Stimulated activated CD4-positive, alpha-beta T cell treated with anti-CD3 and anti-CD28 coated beads, Interleukin-12 subunit alpha, Interleukin-12 subunit beta, amount 100 ng/mL, for 24 hours (primary cell): Measurements from ENCODE around the gene DEPDC5.
A peak's percentile ranks its signal among the peaks of the same experiment; 100 is the strongest.
"Not testable (repeated sequence)": the region's sequence is repeated elsewhere in the genome, so short reads cannot be mapped to it uniquely, and the experiment has no call there.

Experiments used
- DNase-seq, 2 experiments: peaks; one replicate each; pipeline ENCODE4 v3.0.0-alpha.2; 2020; ENCODE audit warnings: low read depth in 2 of 2

Gene DEPDC5

GRCh38 chr22:31815383-31815814 lies 61.6 kb downstream of the DEPDC5 start:
- DNase-seq: not testable (repeated sequence)

DNA sequence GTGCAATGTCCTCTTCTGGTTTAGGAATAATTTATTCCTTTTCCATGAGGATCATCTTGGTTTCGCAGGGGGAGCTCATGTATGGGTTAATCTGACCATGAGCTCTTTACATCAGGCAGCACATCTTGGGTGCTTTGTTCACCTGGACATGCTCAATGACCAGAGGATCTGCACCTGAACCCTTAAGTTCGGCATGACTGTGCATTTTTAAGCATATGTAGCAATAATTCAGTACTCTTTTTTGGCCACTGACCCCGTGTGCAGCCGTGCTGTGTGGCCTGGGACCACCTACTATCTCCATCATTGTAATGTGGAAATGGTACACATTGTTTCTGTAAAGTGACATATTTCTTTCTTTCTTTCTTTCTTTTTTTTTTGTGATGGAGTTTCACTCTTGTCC lies 62.9 kb downstream of the DEPDC5 start:
- no peak for DNase-seq

GRCh38 chr22:31818481-31819392 lies 64.9 kb downstream of the DEPDC5 start:
- DNase-seq: peak; percentile 4 to 22

GRCh38 chr22:31820655-31821054 lies 66.8 kb downstream of the DEPDC5 start:
- no peak for DNase-seq

- no peak for DNase-seq
These were observed 67.8 kb downstream of the DEPDC5 start for GRCh38 chr22:31821572-31821971.

- DNase-seq: no peak
These were observed 68.7 kb downstream of the DEPDC5 start for GRCh38 chr22:31822523-31822922.

- no peak for DNase-seq
These were observed 71.7 kb downstream of the DEPDC5 start for GRCh38 chr22:31825513-31825912.

GRCh38 chr22:31826443-31826842 lies 72.6 kb downstream of the DEPDC5 start:
- no peak for DNase-seq

- no peak for DNase-seq
These were observed 74.9 kb downstream of the DEPDC5 start for GRCh38 chr22:31828739-31829138.

DNA sequence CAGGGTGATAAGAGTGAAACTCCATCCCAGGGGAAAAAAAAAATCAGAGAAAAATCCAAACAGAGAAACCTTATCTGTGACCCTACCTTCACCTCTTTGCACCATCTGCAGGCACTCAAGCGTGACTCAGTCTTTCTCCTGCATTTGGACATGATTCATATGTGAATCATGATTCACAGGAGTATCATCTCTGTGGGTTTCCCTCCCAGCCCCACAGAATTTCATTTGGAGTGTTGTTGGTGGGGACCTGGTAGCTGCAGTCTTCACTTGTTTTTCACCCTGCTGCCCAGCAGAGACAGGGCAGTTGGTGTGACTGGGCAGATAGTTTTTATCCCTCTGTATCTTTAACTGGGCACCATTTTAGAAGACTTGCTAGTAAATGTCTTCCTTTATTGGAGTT lies 75.7 kb downstream of the DEPDC5 start:
- DNase-seq: peak; percentile 23 to 49

DNA sequence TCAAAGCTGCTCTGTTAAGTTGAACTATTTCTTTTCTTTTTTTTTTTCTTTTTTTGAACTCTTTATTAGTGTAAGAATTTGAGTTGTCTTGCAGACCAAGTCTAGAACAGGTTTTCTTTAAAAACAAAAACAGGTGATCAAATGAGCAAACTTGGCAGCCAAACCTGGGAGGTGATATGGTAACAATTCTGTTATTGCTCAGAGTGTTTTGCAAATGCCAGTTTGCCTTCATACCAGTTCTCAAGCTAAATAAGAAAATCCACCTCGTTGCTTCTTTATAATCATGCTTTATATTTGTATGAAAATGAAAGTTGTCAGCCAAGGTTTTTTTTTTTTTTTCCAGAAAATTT lies 76.9 kb downstream of the DEPDC5 start:
- DNase-seq: no peak

- DNase-seq: no peak
These were observed 80.1 kb downstream of the DEPDC5 start for GRCh38 chr22:31833930-31834329.

DNA sequence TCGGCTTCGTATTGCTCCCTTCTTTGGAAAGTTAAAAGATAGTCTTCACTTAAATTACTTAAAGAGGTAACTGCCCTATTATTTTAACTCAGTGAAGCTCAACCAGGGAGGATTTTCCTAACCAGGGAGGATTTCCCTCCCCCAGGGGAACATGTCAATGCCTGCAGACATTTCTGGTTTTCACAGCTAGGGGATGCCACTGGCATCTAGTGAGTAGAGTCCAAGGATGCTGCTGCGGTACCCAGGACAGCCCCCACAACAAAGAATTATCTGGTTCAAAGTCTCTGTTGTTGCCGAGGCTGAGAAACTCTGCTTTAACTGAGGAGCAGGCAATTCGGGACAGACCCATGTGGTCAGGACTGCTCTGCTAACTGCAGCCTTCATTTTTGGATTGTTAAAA lies 82.2 kb downstream of the DEPDC5 start:
- DNase-seq: no peak

DNA sequence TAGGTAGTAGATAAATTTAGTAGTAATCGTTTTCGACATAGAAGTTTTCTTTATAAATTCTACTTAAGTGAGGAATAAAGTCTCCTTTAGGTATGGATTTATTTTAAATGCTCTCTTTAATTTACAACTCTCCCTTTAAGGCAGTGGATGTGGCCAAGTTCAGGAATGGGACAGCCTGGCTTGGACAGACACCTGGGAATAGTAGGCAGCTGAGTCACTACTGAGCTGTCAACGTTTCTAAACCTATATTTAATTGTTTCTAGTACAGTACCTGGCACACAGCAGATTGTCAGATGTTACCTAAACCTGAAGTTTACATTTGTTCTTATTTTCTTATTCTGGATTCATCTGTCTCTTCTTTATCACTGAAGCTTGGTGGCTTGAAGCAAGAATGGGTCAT lies 85.1 kb downstream of the DEPDC5 start:
- no peak for DNase-seq

DNA sequence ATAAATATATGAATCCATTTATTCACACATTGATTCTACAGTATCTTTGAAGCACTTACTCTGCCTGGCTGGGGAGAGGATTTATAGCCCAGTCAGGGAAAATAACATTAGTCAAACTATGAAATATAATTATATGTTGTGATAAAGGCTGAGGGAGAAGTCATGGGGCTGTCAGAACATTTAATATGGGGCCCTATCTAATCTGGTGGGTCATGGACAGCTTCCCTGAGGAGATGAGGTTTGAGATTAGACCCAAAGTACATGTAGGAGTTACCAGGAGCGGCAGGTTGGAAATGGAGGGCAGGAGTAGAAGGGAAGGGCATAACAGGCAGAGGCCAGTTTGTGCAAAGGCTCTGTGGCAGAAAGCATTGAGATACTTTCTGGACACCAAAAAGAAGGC lies 86.2 kb downstream of the DEPDC5 start:
- DNase-seq: no peak

- DNase-seq: no peak
These were observed 86.8 kb downstream of the DEPDC5 start for GRCh38 chr22:31840585-31840984.

GRCh38 chr22:31841078-31841827 lies 87.4 kb downstream of the DEPDC5 start:
- no peak for DNase-seq

DNA sequence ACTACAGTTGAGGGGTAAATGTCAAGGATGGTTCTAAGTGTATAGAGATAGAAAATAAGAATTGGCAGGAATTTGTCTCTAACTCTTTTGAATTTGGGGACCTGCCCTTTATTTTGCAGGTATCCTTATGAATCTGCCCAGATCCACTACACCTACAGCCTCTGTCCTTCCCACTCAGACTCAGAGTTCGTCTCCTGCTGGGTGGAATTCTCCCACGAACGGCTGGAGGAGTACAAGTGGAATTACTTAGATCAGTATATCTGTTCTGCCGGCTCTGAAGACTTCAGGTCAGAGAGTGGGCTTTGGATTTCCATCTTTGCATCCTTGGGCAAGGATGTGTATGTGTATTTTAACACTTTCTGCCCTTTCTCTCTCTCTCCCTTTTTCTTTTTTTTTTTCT lies 89.7 kb downstream of the DEPDC5 start:
- DNase-seq: no peak

DNA sequence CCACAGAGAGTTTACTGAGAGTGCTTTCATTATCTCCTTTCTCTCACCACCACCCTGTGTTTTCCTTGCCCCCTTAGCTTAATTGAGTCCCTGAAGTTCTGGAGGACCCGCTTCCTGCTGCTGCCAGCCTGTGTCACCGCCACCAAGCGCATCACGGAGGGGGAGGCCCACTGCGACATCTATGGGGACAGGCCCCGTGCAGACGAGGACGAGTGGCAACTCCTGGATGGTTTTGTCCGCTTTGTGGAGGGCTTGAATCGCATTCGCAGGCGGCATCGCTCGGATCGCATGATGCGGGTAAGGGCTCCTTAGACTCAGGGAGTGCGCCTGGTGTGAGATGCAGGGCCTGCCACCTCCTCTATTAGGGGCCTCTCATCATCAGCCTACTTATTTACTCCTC lies 91.1 kb downstream of the DEPDC5 start:
- DNase-seq: no peak

DNA sequence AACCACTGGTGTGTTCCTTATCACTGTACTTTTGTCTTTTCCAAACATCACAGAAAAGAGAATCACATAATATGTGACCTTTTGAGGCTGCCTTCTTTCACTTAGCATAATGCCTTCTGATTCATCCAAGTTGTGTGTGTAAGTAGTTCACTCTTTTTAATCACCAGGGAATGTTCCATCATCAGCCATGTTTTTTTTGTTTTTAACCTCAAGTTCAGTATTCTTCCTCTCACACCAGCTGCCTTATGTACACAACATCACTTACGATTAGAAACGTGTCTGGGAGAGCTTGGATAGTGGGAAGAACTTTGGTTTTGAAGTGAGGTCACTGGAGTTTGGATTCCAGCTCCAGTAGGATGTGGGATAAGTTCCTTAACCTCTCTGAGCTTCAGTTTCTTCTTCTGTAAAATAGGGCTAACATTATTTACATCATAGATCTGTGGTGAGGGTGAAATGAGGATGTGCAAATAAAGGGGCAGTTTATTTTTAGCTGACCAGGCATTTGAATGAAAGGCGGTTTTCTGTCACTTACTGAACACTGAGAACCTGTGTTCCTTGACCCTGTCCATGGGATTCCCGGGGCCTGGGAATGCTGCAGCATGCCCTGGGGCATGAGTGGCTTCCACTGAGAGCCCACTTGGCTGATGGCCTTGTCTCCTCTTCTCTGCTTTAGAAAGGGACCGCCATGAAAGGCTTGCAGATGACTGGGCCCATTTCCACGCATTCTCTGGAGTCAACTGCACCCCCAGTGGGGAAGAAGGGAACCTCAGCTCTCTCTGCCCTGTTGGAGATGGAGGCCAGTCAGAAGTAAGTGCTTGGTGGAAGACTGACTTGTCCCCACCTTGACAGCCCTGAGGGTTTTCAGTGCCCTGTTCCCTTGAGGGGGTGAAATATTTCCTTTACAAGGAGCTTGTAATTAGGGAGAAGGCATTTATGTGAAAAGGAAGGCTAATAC lies 92.6 kb downstream of the DEPDC5 start:
- no peak for DNase-seq

DNA sequence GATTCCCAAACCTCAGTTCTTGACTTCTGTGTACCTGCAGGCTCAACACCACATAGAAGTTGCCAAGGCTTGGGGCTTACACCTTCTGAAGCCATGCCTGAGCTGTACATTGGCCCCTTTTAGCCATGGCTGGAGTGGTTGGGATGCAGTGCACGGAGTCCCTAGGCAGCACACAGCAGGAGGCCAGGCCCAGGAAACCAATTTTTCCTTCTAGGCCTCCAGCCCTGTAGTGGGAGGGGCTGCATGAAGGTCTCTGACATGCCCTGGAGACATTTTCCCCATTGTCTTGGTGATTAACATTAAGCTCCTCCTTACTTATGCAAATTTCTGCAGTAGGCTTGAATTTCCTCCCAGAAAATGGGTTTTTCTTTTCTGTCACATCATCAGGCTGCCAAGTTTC lies 94.6 kb downstream of the DEPDC5 start:
- DNase-seq: no peak

DNA sequence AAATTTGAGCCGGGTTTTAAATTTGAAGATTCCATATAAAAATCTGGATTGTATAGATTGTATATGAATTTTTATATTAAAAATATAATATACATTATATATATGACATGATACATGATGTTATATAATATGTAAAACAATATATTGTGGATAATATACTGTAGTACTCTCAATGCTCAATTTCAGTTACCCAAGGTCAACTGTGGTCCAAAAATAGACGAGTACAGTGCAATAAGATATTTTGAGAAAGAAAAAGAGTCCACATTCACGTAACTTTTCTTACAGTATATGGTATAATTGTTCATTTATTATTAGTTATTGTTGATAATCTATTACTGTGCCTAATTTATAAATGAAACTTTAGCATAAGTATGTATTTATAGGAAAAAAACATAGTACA lies 96.3 kb downstream of the DEPDC5 start:
- no peak for DNase-seq
